ENCODE data around the gene MYT1.

GRCh38 chr20:64222291-64222735, 58.1 kb downstream of the MYT1 start:
- TF ChIP-seq, protein P1, sequence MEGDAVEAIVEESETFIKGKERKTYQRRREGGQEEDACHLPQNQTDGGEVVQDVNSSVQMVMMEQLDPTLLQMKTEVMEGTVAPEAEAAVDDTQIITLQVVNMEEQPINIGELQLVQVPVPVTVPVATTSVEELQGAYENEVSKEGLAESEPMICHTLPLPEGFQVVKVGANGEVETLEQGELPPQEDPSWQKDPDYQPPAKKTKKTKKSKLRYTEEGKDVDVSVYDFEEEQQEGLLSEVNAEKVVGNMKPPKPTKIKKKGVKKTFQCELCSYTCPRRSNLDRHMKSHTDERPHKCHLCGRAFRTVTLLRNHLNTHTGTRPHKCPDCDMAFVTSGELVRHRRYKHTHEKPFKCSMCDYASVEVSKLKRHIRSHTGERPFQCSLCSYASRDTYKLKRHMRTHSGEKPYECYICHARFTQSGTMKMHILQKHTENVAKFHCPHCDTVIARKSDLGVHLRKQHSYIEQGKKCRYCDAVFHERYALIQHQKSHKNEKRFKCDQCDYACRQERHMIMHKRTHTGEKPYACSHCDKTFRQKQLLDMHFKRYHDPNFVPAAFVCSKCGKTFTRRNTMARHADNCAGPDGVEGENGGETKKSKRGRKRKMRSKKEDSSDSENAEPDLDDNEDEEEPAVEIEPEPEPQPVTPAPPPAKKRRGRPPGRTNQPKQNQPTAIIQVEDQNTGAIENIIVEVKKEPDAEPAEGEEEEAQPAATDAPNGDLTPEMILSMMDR (IDR thresholded peaks at IDR 0.05; ENCODE audit: insufficient read depth, low read length) = no peak
- TF ChIP-seq POLR2AphosphoS5 (IDR thresholded peaks at IDR 0.05; ENCODE audit: low read depth) (no peak), GABPA (IDR thresholded peaks at IDR 0.05; ENCODE audit: low read depth) (no peak), REST (IDR thresholded peaks at IDR 0.05; ENCODE audit: insufficient replicate concordance, low read depth) (no peak)
